DMS153 treated with DMSO at 0.1 percent for 48 hours (cell line): Measurements from ENCODE around the gene PCDHB7.
"Not testable (repeated sequence)": the region's sequence is repeated elsewhere in the genome, so short reads cannot be mapped to it uniquely, and the experiment has no call there.

Experiments
- DNase-seq: peaks from one replicate; lab custom pipeline; 2025; ENCODE audit not compliant: unreplicated experiment; lab: John Stamatoyannopoulos, UW

Gene PCDHB7

DNA sequence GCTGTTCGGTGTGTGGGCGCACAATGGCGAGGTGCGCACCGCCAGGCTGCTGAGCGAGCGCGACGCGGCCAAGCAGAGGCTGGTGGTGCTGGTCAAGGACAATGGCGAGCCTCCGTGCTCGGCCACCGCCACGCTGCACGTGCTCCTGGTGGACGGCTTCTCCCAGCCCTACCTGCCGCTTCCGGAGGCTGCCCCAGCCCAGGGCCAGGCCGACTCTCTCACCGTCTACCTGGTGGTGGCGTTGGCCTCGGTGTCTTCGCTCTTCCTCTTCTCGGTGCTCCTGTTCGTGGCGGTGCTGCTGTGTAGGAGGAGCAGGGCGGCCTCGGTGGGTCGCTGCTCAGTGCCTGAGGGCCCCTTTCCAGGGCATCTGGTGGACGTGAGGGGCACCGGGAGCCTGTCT, 7.4 kb downstream of the PCDHB7 start:
- not testable (repeated sequence) for DNase-seq

DNA sequence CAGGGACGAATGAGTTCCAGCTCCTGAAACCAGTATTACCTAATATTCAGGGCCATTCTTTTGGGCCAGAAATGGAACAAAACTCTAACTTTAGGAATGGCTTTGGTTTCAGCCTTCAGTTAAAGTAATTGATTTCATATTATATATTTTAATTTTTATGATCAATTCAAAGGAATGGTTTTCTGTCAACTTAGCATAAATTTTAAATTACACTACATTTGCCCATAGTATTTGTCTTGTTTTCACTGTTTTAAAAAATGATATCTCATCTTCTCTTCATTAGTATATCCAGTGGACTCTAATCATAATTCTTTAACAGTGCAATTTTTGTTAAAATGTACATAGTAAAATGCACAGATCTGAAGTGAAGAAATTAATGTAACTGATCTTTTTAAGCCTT, 7.9 kb downstream of the PCDHB7 start:
- DNase-seq, result no peak

DNA sequence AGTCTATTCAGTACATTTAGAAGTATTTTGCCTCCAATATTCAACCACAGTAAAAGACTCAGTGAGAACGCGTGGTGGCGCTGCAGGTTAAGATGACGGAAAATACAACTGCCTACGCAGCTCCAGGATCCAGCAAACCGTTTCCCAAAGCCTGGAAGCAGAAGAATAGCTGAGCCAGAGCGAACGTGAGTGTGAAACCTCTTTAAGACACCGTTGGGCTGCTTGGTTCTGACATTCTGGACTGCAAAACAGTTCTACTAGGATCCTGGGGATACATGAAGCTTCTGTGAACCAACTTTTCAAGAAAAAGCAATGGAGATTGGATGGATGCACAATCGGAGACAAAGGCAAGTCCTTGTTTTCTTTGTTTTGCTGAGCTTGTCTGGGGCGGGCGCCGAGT, 9.8 kb downstream of the PCDHB7 start, which contains the start of gene PCDHB16:
Gene PCDHB16, plus strand, starts transcription at position 140 of the 400 bp plus-strand sequence. Its CDS starts 173 bp downstream, at position 313.
- no peak for DNase-seq

DNA sequence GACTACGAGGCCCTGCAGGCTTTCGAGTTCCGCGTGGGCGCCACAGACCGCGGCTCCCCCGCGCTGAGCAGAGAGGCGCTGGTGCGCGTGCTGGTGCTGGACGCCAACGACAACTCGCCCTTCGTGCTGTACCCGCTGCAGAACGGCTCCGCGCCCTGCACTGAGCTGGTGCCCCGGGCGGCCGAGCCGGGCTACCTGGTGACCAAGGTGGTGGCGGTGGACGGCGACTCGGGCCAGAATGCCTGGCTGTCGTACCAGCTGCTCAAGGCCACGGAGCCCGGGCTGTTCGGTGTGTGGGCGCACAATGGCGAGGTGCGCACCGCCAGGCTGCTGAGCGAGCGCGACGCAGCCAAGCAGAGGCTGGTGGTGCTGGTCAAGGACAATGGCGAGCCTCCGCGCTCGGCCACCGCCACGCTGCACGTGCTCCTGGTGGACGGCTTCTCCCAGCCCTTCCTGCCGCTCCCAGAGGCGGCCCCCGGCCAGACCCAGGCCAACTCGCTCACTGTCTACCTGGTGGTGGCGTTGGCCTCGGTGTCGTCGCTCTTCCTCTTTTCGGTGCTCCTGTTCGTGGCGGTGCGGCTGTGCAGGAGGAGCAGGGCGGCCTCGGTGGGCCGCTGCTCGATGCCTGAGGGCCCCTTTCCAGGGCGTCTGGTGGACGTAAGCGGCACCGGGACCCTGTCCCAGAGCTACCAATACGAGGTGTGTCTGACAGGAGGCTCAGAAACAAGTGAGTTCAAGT, 11.8 kb downstream of the PCDHB7 start:
- DNase-seq, result not testable (repeated sequence)

DNA sequence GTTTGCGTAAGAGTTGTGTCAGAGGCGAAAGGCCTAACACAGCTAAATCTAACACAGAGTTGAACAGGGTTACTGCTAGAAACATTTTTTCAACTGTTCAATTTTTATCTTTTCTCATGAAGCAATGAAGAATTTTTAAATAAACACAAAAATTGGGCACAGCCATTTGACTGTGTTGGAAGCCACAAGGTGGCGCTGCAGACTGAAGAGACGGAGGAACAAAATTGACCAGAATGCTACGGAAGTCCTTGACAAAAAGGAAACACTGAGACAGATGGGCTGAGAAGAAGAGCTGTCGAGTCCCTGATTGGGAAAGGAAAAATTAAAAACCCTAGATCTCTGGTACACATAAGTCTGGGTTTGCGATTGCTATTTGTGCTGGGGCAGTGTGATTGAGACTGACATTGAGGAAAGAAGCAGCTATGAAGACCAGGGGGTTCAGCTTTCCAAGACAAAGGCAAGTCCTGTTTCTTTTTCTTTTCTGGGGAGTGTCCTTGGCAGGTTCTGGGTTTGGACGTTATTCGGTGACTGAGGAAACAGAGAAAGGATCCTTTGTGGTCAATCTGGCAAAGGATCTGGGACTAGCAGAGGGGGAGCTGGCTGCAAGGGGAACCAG, 14.6 kb downstream of the PCDHB7 start, which contains the start of gene PCDHB9:
Gene PCDHB9, plus strand, starts transcription at position 265 of the 616 bp plus-strand sequence. Its CDS starts 158 bp downstream, at position 423.
- DNase-seq, result no peak

DNA sequence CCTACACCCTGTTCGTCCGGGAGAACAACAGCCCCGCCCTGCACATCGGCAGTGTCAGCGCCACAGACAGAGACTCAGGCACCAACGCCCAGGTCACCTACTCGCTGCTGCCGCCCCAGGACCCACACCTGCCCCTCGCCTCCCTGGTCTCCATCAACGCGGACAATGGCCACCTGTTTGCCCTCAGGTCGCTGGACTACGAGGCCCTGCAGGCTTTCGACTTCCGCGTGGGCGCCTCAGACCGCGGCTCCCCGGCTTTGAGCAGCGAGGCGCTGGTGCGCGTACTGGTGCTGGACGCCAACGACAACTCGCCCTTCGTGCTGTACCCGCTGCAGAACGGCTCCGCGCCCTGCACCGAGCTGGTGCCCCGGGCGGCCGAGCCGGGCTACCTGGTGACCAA, 16.2 kb downstream of the PCDHB7 start:
- DNase-seq, result not testable (repeated sequence)

DNA sequence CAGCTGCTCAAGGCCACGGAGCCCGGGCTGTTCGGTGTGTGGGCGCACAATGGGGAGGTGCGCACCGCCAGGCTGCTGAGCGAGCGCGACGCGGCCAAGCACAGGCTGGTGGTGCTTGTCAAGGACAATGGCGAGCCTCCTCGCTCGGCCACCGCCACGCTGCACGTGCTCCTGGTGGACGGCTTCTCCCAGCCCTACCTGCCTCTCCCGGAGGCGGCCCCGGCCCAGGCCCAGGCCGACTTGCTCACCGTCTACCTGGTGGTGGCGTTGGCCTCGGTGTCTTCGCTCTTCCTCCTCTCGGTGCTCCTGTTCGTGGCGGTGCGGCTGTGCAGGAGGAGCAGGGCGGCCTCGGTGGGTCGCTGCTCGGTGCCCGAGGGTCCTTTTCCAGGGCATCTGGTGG, 16.7 kb downstream of the PCDHB7 start:
- DNase-seq, result not testable (repeated sequence)

DNA sequence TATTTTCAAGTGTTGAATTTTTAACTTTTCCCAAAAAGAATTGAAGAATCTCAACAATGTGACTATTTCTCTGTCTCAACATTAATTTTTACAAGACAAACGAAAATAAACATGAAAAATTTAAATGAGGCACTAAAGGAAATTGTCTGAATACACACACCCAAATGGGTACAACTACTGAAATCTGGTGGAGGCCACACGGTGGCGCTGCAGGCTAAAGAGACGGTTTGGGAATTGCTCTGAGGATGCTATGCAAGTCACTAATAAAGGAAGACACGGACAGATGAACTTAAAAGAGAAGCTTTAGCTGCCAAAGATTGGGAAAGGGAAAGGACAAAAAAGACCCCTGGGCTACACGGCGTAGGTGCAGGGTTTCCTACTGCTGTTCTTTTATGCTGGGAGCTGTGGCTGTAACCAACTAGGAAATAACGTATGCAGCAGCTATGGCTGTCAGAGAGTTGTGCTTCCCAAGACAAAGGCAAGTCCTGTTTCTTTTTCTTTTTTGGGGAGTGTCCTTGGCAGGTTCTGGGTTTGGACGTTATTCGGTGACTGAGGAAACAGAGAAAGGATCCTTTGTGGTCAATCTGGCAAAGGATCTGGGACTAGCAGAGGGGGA, 19.8 kb downstream of the PCDHB7 start, which contains the start of gene PCDHB10:
Gene PCDHB10, plus strand, starts transcription at position 244 of the 616 bp plus-strand sequence. Its CDS starts 200 bp downstream, at position 444.
- no peak for DNase-seq

DNA sequence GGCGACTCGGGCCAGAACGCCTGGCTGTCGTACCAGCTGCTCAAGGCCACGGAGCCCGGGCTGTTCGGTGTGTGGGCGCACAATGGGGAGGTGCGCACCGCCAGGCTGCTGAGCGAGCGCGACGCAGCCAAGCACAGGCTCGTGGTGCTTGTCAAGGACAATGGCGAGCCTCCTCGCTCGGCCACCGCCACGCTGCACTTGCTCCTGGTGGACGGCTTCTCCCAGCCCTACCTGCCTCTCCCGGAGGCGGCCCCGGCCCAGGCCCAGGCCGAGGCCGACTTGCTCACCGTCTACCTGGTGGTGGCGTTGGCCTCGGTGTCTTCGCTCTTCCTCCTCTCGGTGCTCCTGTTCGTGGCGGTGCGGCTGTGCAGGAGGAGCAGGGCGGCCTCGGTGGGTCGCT, 21.9 kb downstream of the PCDHB7 start:
- DNase-seq, result not testable (repeated sequence)

DNA sequence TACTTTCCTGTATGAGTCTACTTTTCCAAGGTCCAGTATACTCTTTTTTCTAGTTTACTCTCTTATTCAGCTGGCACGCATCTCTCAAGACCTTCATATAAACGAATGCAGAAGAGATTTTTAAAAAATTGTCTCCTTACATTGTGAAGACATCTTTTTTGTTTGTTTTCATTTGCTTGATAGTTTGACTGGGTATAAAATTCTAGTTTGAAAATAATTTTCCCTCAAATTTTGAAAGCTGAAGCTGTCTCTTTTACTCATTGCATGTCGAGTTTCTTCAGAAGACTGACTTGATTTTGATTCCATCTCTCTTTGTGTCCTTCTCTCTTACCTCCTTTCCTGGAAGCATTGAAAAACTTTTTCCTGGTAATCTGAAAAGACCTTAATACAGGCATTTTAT, 23.9 kb downstream of the PCDHB7 start:
- no peak for DNase-seq

DNA sequence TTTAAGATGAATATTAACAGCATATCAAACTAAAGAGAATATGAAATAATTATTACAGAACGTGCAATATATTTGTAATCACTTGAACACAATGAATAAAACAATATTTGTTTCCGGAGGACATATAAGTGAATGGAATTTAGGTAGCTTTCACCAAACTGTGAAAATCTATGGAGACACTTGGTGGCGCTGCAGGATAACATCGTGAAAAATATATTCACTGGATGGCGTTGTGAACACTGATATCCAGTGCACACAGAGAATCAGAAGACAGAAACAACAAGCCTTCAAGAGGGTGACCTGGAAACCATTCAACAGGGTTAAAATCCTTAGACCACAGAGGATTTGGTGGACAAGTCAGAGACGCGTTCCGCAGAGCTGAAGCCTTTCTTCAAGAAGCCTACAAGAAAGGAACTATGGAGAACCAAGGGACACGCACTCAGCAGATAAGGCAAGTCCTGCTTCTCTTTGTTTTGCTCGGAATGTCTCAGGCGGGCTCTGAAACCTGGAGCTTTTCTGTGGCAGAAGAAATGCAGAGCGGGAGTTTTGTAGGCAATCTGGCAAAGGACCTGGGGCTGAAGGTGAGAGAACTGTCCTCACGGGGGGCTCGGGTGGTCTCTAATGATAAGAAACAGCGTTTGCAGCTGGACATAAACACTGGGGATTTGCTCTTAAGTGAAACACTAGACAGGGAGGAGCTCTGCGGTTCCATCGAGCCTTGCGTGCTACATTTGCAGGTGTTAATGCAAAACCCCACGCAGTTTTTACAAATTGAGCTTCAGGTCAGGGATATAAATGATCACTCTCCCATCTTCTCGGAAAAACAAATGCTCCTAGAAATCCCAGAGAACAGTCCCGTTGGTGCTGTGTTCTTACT, 27.2 kb downstream of the PCDHB7 start, which contains the start of gene PCDHB11:
Gene PCDHB11, plus strand, starts transcription at position 269 of the 877 bp plus-strand sequence. Its CDS starts 148 bp downstream, at position 417.
- no peak for DNase-seq

DNA sequence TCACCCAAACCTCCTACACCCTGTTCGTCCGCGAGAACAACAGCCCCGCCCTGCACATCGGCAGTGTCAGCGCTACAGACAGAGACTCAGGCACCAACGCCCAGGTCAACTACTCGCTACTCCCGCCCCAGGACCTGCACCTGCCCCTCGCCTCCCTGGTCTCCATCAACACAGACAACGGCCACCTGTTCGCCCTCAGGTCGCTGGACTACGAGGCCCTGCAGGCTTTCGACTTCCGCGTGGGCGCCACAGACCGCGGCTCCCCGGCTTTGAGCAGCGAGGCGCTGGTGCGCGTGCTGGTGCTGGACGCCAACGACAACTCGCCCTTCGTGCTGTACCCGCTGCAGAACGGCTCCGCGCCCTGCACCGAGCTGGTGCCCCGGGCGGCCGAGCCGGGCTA, 28.7 kb downstream of the PCDHB7 start:
- not testable (repeated sequence) for DNase-seq

DNA sequence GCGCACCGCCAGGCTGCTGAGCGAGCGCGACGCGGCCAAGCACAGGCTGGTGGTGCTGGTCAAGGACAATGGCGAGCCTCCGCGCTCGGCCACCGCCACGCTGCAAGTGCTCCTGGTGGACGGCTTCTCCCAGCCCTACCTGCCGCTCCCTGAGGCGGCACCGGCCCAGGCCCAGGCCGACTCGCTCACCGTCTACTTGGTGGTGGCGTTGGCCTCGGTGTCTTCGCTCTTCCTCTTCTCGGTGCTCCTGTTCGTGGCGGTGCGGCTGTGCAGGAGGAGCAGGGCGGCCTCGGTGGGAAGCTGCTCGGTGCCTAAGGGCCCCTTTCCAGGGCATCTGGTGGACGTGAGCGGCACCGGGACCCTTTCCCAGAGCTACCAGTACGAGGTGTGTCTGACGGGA, 29.2 kb downstream of the PCDHB7 start:
- not testable (repeated sequence) for DNase-seq

DNA sequence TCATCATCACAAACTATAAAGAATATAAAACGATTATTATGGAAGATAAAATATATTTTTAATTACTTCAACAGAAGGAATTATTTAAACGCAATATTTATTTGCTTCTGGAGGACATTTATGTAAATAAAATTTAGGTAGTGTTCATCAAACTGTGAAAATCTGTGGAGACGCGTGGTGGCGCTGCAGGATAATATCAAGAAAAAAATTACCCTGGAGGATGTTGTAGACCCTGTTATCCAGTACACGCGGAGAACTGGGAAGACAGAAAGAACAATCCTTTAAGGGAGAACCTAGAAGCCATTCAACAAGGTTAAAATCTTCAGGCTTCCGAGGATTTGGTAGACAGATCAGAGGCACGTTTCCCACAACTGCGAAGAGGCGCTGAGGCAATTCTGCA, 36.0 kb downstream of the PCDHB7 start, which contains the start of gene PCDHB12:
Gene PCDHB12, plus strand, starts transcription at position 242 of the 400 bp plus-strand sequence. CDS start 189 bp downstream, outside the sequence.
- DNase-seq, result no peak

DNA sequence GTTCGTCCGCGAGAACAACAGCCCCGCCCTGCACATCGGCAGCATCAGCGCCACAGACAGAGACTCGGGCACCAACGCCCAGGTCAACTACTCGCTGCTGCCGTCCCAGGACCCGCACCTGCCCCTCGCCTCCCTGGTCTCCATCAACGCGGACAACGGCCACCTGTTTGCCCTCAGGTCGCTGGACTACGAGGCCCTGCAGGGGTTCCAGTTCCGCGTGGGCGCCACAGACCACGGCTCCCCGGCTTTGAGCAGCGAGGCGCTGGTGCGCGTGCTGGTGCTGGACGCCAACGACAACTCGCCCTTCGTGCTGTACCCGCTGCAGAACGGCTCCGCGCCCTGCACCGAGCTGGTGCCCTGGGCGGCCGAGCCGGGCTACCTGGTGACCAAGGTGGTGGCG, 37.8 kb downstream of the PCDHB7 start:
- DNase-seq, result not testable (repeated sequence)

DNA sequence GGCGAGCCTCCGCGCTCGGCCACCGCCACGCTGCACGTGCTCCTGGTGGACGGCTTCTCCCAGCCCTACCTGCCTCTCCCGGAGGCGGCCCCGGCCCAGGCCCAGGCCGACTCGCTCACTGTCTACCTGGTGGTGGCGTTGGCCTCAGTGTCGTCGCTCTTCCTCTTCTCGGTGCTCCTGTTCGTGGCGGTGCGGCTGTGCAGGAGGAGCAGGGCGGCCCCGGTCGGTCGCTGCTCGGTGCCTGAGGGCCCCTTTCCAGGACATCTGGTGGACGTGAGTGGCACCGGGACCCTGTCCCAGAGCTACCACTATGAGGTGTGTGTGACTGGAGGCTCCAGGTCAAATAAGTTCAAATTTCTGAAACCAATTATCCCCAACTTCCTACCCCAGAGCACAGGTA, 38.4 kb downstream of the PCDHB7 start:
- not testable (repeated sequence) for DNase-seq

DNA sequence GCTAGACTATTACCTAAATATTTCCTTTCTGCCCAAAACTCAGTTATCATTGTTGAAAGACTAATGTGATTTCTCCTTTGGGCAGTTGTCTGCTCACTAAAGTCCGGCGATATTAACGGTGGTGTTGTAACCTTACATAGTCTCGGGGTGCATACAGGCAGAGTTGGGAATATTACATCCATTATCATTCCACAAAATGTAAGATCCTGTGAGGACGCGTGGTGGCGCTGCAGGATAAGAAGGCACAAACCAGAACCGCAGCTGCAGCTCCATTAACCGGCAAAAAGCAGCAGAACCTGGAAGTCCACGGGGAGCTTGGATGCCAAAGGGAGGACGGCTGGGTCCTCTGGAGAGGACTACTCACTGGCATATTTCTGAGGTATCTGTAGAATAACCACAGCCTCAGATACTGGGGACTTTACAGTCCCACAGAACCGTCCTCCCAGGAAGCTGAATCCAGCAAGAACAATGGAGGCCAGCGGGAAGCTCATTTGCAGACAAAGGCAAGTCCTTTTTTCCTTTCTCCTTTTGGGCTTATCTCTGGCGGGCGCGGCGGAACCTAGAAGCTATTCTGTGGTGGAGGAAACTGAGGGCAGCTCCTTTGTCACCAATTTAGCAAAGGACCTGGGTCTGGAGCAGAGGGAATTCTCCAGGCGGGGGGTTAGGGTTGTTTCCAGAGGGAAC, 41.4 kb downstream of the PCDHB7 start, which contains the start of gene PCDHB13:
Gene PCDHB13, plus strand, starts transcription at position 264 of the 684 bp plus-strand sequence. Its CDS starts 205 bp downstream, at position 469.
- DNase-seq, result not testable (repeated sequence)

DNA sequence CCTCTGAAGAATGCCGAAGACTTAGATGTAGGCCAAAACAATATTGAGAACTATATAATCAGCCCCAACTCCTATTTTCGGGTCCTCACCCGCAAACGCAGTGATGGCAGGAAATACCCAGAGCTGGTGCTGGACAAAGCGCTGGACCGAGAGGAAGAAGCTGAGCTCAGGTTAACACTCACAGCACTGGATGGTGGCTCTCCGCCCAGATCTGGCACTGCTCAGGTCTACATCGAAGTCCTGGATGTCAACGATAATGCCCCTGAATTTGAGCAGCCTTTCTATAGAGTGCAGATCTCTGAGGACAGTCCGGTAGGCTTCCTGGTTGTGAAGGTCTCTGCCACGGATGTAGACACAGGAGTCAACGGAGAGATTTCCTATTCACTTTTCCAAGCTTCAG, 42.1 kb downstream of the PCDHB7 start:
- DNase-seq, result not testable (repeated sequence)

DNA sequence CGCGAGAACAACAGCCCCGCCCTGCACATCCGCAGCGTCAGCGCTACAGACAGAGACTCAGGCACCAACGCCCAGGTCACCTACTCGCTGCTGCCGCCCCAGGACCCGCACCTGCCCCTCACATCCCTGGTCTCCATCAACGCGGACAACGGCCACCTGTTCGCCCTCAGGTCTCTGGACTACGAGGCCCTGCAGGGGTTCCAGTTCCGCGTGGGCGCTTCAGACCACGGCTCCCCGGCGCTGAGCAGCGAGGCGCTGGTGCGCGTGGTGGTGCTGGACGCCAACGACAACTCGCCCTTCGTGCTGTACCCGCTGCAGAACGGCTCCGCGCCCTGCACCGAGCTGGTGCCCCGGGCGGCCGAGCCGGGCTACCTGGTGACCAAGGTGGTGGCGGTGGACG, 43.1 kb downstream of the PCDHB7 start:
- not testable (repeated sequence) for DNase-seq

DNA sequence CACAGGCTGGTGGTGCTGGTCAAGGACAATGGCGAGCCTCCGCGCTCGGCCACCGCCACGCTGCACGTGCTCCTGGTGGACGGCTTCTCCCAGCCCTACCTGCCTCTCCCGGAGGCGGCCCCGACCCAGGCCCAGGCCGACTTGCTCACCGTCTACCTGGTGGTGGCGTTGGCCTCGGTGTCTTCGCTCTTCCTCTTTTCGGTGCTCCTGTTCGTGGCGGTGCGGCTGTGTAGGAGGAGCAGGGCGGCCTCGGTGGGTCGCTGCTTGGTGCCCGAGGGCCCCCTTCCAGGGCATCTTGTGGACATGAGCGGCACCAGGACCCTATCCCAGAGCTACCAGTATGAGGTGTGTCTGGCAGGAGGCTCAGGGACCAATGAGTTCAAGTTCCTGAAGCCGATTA, 43.6 kb downstream of the PCDHB7 start:
- DNase-seq, result not testable (repeated sequence)
